Muscle of leg (tissue), 11 donors: ENCODE results near the gene TSPAN11. TPM values are rescaled to one million over a fixed set of nuclear protein-coding genes. Genes with fewer than 3 reads are reported as not detected.
A peak's percentile ranks its signal among the peaks of the same experiment; 100 is the strongest.

ENCODE experiments used
- DNase-seq: peaks from one replicate; pipeline ENCODE4 v3.0.0; 2013
- H3K27ac ChIP-seq: one replicate; pipeline ENCODE4 v1.5.1; 2013; ENCODE audit warnings: mild to moderate bottlenecking, low read length, control low read depth
- H3K27me3 ChIP-seq: one replicate; pipeline ENCODE4 v1.6.1; 2013; ENCODE audit warnings: low read length; ENCODE audit not compliant: control insufficient read depth, insufficient read depth
- H3K36me3 ChIP-seq: one replicate; pipeline ENCODE4 v1.6.1; 2013; ENCODE audit warnings: low read length; ENCODE audit not compliant: control insufficient read depth, insufficient read depth
- H3K4me1 ChIP-seq: one replicate; pipeline ENCODE4 v1.6.1; 2013; ENCODE audit warnings: low read length; ENCODE audit not compliant: control insufficient read depth, insufficient read depth
- H3K4me3 ChIP-seq: one replicate; pipeline ENCODE4 v1.5.1; 2013; ENCODE audit warnings: low read length, control low read depth
- H3K9me3 ChIP-seq: replicated peaks from 2 replicates; pipeline ENCODE4 v1.6.1; 2013; ENCODE audit warnings: low read depth, low read length; ENCODE audit not compliant: control insufficient read depth
- WGBS: methylation state at CpG from one replicate; pipeline ENCODE4 v1.1.5; 2013; ENCODE audit warnings: missing lambda C conversion rate; ENCODE audit not compliant: insufficient coverage; 5-methylcytosine and 5-hydroxymethylcytosine counted together
- polyA plus RNA-seq, 8 donors: library from polyadenylated mRNA; unstranded; fragments of 120-200 nt; gene quantifications; one replicate each; pipeline versions ENCODE4 v1.2.1 to v1.2.3, GENCODE V29; 2013; ENCODE audit warnings: inconsistent platforms in 1 of 8, low replicate concordance in 1 of 8; ENCODE audit not compliant: insufficient read length in 8 of 8, insufficient read depth in 1 of 8
- total RNA-seq: library from RNA; stranded (reverse); fragments of 120-200 nt; gene quantifications from one replicate; pipeline ENCODE4 v1.2.4, GENCODE V29; 2013

The TSPAN11 gene
- total and polyA plus RNA-seq, 9 donors = 4.7 to 19.6 (median 9.1) TPM

DNA sequence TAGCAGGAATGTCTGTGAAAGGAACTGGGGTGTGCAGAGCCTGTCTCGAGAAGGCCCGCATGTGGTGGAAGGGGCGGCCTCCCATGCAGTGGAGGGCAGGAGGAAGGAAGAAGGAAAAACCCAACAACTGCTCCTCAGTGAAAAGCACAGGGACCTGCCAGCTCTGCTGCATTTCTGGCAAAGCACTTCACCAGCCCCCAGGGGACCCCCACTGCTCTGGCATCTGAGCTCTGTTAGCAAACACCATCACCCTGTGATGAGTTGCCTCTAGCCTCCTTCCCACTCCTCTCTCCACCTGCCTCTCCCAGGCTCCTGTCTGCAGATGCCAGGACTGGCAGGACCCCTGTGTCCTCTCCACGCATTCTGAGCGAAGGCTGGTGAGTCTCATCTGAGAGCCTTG lies 78.1 kb downstream of the TSPAN11 start:
- no peak for DNase-seq
- 67% methylated on average over 3 of the region's 5 CpGs for WGBS
- Histone ChIP-seq H3K4me1 (peaks cover 26% of the 10 kb centered on the region), H3K27ac (no peak overlapping the region), H3K9me3 (no peaks in the 10 kb centered on the region), H3K36me3 (no peaks in the 10 kb centered on the region), H3K27me3 (peaks cover 2% of the 10 kb centered on the region), H3K4me3 (no peak overlapping the region)

DNA sequence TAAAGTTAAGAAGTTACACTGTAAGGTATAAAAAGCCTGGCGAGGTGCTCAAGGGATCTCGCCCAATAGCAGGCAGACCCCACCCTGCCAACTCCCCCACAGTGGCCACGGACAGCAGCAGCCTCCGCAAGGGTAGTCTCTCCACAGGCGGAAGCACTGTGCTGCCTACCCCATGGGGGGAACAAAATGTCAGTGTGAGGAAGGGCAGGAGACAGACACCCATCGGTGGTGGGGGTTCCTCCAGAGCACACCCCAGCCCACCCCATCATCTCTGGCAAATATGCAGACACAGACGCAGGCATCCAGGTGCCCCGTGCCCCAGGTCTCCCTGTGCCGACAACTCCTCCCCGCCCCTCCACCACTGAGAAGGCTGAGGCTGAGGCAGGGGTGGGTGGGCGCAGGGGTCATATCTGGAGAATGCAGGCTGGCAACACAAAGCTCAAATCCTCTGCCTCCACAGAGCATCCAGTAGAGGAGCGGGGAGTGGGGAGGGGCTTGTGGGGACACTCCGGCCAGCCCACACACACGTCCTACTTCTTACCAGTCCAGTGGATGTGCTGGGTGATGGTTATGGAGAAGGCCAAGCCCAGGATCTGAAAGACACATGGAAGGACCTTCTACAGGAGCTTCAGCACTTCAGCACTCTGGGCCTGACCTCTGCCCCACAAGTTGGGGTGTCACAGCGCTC lies 78.9 kb downstream of the TSPAN11 start:
- DNase-seq = no peak
- Histone ChIP-seq H3K4me1 (peaks cover 26% of the 10 kb centered on the region), H3K4me3 (no peak overlapping the region), H3K36me3 (no peaks in the 10 kb centered on the region), H3K27ac (no peak overlapping the region), H3K27me3 (peaks cover 2% of the 10 kb centered on the region), H3K9me3 (no peaks in the 10 kb centered on the region)
- WGBS = 100% methylated on average over 1 of the region's 15 CpGs

DNA sequence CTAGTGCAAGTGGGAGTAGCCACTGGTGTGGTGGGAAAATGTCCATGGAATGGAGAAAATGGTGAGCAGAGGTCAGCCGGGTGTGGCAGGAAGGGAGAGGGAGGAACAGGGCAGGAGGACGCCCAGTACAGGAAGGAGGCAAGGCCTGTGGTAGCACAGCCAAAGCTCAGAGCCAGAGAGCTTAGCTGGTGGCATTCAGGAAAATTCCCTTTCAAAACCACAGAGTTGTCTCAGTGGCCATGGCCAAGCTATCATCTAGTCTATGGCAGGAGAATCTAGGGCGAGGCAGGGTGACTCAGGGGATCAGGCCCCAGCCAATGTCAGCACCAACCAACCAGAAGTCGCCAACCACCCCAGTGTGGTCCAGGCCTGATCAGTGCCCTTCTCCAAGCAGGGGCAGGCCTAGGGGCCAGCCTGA lies 79.4 kb downstream of the TSPAN11 start:
- 89% methylated on average over 4 of the region's 4 CpGs for WGBS
- H3K9me3 ChIP-seq = no peaks in the 10 kb centered on the region
- no peak for DNase-seq

DNA sequence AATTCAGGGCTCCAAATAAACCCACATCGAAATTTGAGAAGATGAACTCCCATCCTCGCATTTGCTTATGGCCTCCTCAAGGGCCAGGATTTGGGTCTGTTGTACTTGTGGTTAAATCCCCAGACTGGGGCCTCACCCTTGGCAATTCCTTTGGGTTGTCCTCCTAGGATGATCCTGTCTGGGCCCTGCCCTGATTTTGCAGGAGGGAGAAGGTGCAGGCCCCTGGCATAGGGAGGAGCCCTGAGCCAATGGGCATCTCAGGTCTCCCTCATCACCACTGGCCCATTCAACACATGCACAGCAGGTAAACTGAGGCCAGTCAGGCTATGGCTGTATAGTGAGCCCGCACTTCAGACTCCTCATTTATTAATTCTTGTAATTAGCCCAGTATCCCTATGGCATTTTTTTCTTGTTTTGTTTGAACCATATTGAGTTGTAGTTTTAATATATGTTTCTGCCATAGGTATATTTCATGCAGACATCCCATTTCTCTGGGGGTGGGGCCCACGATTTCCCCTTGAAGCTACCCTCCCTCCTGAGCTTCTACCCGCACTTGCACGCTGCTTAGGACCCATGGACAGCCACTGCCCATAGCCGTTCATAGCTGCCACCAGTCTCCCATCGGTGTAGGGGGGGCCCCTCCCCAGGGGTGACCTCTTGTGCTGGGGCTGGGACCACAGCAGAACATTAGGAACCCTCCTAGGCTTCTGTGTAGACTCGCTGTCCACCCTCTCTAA lies 80.0 kb downstream of the TSPAN11 start:
- DNase-seq = no peak
- peaks cover 26% of the 10 kb centered on the region for H3K4me1 ChIP-seq
- no peaks in the 10 kb centered on the region for H3K36me3 ChIP-seq
- WGBS = 80% methylated on average over 5 of the region's 9 CpGs
- peaks cover 2% of the 10 kb centered on the region for H3K27me3 ChIP-seq
- H3K27ac ChIP-seq = no peak overlapping the region
- no peak overlapping the region for H3K4me3 ChIP-seq
- H3K9me3 ChIP-seq = no peaks in the 10 kb centered on the region

More for the DNA sequence above, 79.4 kb downstream of the TSPAN11 start:
- Histone ChIP-seq H3K27ac (no peak overlapping the region), H3K4me3 (no peak overlapping the region), H3K36me3 (no peaks in the 10 kb centered on the region), H3K27me3 (peaks cover 2% of the 10 kb centered on the region), H3K4me1 (peaks cover 26% of the 10 kb centered on the region)

DNA sequence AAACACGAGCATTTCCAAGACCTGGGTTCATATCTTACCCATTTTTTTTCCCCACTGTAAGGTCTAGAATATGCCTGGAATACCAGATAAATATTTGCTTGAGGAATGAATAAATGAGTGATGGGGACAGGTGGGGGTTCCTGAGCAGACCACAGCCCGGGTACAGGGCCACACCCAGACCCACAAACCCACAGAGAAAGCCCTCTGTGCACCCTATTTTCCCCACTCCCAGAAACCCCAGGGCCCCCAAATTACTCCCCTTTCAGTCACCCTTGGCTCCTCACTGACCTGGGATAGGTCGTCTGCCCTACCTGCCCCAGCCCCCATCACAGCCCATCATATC lies 80.6 kb downstream of the TSPAN11 start:
- Histone ChIP-seq H3K4me1 (peaks cover 23% of the 10 kb centered on the region), H3K36me3 (no peaks in the 10 kb centered on the region), H3K27ac (no peak overlapping the region), H3K9me3 (no peaks in the 10 kb centered on the region), H3K4me3 (no peak overlapping the region), H3K27me3 (peaks cover 2% of the 10 kb centered on the region)
- no peak for DNase-seq
- 64% methylated on average over 1 of the region's 3 CpGs for WGBS

DNA sequence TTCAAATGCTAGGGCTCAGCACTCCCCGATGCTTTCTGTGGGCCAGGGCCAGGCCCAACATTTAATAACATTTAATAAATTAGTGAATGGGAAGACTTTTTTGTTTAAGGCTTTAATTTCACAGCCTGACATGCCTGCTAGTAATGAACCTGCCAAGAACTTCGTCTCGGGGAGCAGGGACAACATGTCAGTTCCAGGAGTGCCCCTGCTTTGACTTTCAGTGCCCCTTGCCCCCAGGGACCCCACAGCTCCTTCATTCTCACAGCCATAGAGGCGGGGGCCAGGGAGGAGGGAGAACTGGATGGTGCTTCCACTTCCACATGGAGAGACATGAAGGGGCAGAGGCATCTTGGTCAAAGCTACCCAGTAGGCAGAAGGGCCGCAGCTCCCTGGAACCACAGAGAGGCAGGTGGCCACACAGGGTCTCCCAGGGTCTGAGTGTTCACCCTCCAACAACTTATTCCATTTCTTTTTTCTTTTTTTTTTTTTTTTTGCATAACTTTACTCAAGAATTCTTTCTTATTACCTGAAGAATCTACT lies 81.2 kb downstream of the TSPAN11 start:
- Histone ChIP-seq H3K4me3 (no peak overlapping the region), H3K9me3 (no peaks in the 10 kb centered on the region), H3K4me1 (peaks cover 21% of the 10 kb centered on the region), H3K27ac (no peak overlapping the region), H3K27me3 (peaks cover 2% of the 10 kb centered on the region), H3K36me3 (no peaks in the 10 kb centered on the region)
- 63% methylated on average over 3 of the region's 5 CpGs for WGBS
- no peak for DNase-seq

DNA sequence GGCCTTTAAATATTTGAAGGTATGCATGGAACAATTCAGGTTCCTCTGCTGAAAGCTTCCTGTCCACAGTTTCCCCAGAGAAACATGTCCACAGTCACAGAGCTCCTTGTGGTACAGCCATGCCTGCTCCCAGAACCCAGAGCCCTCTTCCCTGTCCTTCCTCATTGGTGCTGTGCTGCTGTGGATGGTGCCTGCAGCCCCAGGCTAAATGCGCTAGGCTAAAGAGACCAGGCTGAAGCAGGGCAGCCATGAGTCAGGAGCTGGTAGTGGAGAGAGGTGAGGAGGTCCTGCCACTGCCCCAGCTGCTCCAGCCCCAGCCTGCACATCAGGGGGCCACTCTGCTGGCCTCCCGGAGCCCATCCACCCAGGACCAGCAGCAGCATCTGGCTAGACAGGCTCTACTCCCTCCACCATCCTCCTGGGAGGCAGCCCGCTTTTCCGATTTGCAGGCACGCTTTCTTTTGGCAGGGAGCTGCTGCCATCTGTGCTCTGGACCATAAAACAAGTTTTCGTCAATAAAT lies 81.8 kb downstream of the TSPAN11 start:
- peaks cover 21% of the 10 kb centered on the region for H3K4me1 ChIP-seq
- no peak overlapping the region for H3K27ac ChIP-seq
- no peaks in the 10 kb centered on the region for H3K27me3 ChIP-seq
- H3K9me3 ChIP-seq = no peaks in the 10 kb centered on the region
- H3K4me3 ChIP-seq = no peak overlapping the region
- WGBS = 33% methylated on average over 3 of the region's 6 CpGs
- H3K36me3 ChIP-seq = no peaks in the 10 kb centered on the region
- peak; percentile 27 for DNase-seq

DNA sequence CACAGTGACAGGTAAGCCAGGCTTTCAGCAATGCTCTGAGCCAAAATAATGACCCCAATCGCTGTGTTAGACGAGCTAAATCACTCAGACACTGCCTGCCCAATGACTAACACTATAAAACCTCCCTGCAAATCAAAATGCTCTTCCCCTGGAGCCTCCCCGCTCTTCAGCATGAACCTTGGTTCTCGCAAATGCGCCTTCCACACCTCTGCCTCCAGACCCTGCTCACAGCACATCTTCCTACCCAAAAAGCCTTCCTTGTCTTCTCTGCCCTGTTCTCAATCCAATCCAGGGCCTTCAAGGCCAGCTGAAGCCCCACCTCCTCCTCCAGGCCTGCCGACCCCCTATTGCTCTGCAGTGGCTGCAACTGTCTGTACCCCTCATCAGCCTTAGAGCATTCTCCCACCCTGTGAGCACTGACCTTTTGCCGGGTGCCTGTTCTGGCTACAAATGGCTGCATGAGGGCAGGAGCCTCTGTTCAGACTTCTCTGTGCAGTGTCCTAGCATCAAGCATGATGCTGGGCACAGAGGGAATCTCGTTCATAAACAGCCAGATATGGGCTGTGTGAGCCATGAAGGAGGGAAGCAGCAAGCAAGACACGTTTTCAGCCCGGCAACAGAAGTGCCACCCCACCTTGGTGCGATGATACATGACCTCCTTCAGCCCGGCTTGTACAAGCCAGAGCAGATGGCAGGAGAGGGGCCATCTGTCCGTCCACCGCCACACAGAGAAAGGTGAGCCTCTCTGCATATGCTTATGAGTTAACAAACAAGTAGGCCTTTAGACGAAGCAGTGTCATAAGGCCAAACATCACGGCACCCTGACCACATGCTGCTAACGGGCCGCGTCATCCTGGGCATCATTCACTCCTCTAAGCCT lies 82.7 kb downstream of the TSPAN11 start:
- no peak for DNase-seq
- H3K27ac ChIP-seq = no peak overlapping the region
- H3K27me3 ChIP-seq = no peaks in the 10 kb centered on the region
- WGBS = 72% methylated on average over 13 of the region's 19 CpGs
- no peak overlapping the region for H3K4me3 ChIP-seq
- H3K4me1 ChIP-seq = peaks cover 21% of the 10 kb centered on the region
- H3K9me3 ChIP-seq = no peaks in the 10 kb centered on the region
- no peaks in the 10 kb centered on the region for H3K36me3 ChIP-seq

DNA sequence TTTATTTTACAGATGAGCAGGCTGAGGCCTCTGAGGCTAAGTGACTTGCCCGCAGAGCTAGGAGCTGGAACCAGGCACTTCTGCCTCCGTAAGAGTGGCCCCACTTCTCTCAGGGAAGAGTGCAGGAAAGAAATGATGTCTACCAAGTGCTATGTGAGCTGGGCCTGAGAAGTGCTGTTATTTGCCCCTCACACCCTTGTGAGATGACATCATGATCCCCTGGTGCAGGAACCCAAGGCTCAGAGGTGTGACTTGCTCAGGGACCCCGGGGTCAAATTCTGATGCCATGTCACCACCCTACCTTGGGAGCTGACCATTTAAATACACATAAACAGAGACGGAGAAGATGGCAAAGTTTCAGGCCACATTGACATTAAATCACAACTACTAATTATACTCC lies 83.4 kb downstream of the TSPAN11 start:
- H3K27me3 ChIP-seq = no peaks in the 10 kb centered on the region
- no peak overlapping the region for H3K4me3 ChIP-seq
- H3K36me3 ChIP-seq = no peaks in the 10 kb centered on the region
- DNase-seq = no peak
- no peaks in the 10 kb centered on the region for H3K9me3 ChIP-seq
- H3K27ac ChIP-seq = no peak overlapping the region
- WGBS = 70% methylated on average over 2 of the region's 4 CpGs
- peaks cover 21% of the 10 kb centered on the region for H3K4me1 ChIP-seq

DNA sequence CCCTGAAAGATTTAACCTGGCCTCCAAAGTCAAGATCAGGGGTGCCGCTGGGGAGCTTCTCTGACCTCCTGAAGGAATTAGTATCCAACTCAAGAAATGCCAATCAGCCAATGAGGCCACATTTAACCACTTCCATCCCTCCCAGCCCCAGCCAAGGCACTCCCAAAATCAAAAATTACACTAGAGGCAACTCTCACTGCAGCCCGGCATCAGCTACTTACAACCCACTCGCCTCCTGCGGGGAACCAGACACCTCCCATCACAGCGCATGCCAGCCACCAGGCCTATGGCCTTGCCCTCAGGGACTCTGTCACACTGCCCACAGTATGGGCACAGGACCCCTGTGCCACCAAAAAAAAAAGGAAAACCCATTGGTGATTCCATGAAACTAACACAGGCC lies 84.8 kb downstream of the TSPAN11 start:
- no peaks in the 10 kb centered on the region for H3K27me3 ChIP-seq
- DNase-seq = no peak
- no peak overlapping the region for H3K4me3 ChIP-seq
- no peaks in the 10 kb centered on the region for H3K9me3 ChIP-seq
- peaks cover 26% of the 10 kb centered on the region for H3K4me1 ChIP-seq
- H3K27ac ChIP-seq = no peak overlapping the region
- no peaks in the 10 kb centered on the region for H3K36me3 ChIP-seq
- WGBS = 83% methylated on average over 4 of the region's 5 CpGs
